ENCODE measurements around the gene EYA2. TPM values are rescaled to one million over a fixed set of nuclear protein-coding genes. Genes with fewer than 3 reads are reported as not detected.
"Not testable (repeated sequence)": the region's sequence is repeated elsewhere in the genome, so short reads cannot be mapped to it uniquely, and the experiment has no call there.

EYA2 gene
- total RNA-seq, 1 donor = not detected

DNA sequence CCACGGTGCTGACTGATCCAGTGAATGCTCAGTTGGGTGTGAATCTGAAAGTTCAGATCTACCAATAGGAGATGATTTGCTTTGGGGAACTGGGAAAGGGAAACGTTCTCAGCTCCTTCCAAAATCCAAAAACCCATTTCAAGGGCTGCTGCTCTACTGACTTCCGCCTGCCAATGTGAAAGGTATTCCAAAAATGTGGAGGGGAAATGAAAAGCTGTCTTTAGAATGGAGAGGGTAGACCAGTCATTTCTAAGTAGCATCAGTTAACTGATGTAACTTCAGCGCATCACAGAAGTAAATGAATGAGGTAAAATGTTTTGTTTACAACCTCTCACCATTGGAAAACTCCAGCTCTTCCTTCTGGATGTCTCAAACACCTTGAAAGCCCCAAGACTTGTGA lies 19.6 kb upstream of the EYA2 start:
- TF ChIP-seq, protein P1, sequence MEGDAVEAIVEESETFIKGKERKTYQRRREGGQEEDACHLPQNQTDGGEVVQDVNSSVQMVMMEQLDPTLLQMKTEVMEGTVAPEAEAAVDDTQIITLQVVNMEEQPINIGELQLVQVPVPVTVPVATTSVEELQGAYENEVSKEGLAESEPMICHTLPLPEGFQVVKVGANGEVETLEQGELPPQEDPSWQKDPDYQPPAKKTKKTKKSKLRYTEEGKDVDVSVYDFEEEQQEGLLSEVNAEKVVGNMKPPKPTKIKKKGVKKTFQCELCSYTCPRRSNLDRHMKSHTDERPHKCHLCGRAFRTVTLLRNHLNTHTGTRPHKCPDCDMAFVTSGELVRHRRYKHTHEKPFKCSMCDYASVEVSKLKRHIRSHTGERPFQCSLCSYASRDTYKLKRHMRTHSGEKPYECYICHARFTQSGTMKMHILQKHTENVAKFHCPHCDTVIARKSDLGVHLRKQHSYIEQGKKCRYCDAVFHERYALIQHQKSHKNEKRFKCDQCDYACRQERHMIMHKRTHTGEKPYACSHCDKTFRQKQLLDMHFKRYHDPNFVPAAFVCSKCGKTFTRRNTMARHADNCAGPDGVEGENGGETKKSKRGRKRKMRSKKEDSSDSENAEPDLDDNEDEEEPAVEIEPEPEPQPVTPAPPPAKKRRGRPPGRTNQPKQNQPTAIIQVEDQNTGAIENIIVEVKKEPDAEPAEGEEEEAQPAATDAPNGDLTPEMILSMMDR (IDR thresholded peaks at IDR 0.05; ENCODE audit: insufficient read depth, low read depth, low read length) = no peak
- DNase-seq (ENCODE audit: low read depth) = no peak
- H3K4me3 ChIP-seq (ENCODE audit: low read depth, low read length) = no peak overlapping the region

DNA sequence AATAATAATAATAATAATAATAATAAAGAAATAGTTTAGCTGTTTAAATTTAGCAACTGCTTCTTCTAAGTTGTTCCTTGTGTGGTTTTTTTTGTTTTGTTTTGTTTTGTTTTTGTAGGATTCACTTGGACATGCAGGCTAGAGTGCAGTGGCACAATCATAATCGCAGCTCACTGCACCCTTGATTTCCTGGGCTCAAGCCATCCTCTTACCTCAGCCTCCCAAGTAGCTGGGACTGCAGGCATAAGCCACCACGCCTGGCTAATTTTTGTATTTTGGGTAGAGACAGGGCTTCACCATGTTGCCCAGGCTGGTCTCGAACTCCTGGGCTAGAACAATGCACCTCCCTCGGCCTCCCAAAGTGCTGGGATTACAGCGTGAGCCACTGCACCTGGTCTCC lies 15.3 kb upstream of the EYA2 start:
- no peak overlapping the region for H3K4me3 ChIP-seq (ENCODE audit: low read depth, low read length)
- TF ChIP-seq, protein P1 (IDR thresholded peaks at IDR 0.05; ENCODE audit: insufficient read depth, low read depth, low read length) = no peak
- no peak for DNase-seq (ENCODE audit: low read depth)

DNA sequence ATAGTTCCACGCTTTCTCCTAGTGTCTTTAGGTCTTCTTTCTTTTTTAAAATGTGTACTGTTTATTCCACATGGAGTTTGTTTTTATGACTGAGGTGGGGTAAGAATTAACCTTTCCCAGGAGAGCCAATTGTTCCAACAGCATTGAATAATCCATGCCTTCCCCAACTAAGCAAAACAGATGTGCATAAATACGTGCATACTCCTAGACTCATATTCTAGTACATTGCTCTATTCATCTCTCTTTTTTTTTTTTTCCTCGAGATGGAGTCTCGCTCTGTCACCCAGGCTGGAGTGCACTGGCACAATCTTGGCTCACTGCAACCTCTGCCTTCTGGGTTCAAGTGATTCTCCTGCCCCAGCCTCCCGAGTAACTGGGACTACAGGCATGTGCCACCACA lies 14.7 kb upstream of the EYA2 start:
- DNase-seq (ENCODE audit: low read depth) = not testable (repeated sequence)

DNA sequence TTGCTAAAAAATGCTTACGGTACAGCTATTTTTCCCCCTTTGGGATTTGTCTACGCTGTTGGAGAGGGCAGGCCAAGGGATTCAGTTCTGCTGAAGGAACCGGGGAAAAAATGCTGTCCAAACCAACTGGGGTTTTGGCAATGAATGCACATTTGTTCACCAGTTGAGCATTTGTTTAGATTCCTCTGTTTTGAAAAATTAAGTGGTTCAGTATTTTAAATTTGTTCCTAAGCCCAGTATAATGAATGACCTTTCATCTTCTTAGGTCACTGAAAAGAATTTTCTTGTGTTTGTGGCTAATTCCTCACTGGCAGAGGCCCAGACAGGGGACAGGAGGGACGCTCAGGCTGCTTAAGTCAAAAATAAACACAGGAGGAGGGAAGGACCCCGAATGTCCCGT lies 10.8 kb upstream of the EYA2 start:
- no peak overlapping the region for H3K4me3 ChIP-seq (ENCODE audit: low read depth, low read length)
- DNase-seq (ENCODE audit: low read depth) = no peak
- TF ChIP-seq, protein P1 (IDR thresholded peaks at IDR 0.05; ENCODE audit: insufficient read depth, low read depth, low read length) = no peak

More for the DNA sequence above, 14.7 kb upstream of the EYA2 start:
- not testable (repeated sequence) for H3K4me3 ChIP-seq (ENCODE audit: low read depth, low read length)

DNA sequence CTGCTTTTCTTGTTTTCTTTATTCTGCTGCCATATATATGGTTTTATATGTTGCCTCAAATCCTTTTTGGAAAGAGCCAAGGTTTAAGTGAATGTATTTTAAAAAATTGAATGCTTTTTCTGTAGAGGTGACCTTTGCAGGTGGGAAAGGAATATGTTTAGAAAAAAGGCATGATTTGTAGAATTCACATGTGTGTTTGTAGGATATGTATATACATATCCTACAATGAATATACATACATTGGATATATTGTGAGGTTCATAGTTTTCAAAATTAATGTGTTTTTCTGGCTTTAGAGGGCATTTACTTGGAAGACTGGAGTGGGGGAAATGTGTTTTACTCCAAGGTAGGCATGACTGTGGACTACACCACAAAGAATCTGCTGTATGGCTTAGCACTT lies 4.0 kb upstream of the EYA2 start:
- no peak for DNase-seq (ENCODE audit: low read depth)
- TF ChIP-seq, protein P1 (IDR thresholded peaks at IDR 0.05; ENCODE audit: insufficient read depth, low read depth, low read length) = no peak
- no peak overlapping the region for H3K4me3 ChIP-seq (ENCODE audit: low read depth, low read length)

DNA sequence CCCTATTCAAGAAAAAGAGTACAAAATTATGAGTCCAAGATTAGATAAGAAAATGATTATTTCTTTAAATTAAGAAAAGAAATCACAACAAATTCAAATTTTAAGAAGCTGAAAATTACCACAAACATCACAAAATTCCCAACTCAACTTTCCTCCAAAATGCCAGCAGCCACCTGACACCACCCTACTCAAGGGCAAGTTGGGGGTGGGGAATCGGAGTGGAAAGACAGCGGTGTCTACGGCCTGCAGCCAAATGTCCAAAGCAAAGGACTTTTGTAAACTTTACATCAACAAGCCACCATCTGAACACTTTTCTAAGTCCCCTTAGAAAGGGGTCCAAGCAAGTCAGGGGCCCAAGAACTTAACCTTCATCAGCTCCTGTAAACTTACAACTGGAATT lies 1.6 kb upstream of the EYA2 start:
- H3K4me3 ChIP-seq (ENCODE audit: low read depth, low read length) = no peak overlapping the region
- TF ChIP-seq, protein P1 (IDR thresholded peaks at IDR 0.05; ENCODE audit: insufficient read depth, low read depth, low read length) = no peak
- no peak for DNase-seq (ENCODE audit: low read depth)

DNA sequence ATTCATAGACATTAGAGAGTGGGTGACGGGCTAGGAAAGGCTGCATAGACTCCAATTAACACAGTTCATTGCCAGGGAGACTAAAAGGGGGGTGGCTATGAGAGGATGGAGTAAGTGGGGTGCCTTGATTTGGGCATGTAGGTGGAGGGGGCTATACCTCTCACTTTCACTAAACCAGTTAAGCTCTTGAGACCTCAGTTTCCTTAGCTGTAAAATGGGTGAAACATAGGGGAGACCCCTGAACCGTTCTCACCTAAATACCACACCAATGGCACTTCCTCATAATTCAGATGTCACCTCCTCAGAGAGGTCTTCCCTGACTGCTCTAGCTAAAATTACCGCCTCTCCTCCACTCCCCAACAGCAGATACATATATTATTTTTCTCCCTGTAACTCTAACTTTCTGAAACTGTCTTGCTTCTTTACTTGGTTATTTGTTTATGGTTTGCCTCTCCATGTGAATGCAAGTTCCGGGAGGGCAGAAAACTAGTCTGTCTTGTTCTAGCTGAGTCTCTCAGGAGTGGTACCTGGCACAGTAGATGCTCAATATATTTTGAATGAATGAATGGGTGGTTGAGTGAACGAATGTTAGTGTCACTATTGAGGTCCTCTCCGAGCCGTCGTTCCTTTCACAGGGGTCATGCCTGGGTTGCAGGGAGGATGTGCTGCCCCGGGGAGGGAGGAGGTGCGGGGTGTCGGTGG lies 615 bp upstream of the EYA2 start:
- DNase-seq (ENCODE audit: low read depth) = no peak
- TF ChIP-seq, protein P1 (IDR thresholded peaks at IDR 0.05; ENCODE audit: insufficient read depth, low read depth, low read length) = no peak

More for the DNA sequence above, 615 bp upstream of the EYA2 start:
- H3K4me3 ChIP-seq (ENCODE audit: low read depth, low read length) = no peak overlapping the region
